Chondrocyte (in vitro differentiated cells): ENCODE data around the gene CFAP46. TPM values are rescaled to one million over a fixed set of nuclear protein-coding genes. Genes with fewer than 3 reads are reported as not detected.

ENCODE experiments used
- DNase-seq: peaks from one replicate; pipeline ENCODE4 v3.0.0; 2021; ENCODE audit warnings: mixed read lengths, low spot score
- H3K27ac Mint-ChIP-seq: one replicate; pipeline ENCODE4 v1.8.0; 2021; ENCODE audit warnings: mild to moderate bottlenecking, moderate library complexity, mixed read lengths; ENCODE audit not compliant: unreplicated experiment
- H3K27me3 Mint-ChIP-seq: 2 replicates; pipeline ENCODE4 v1.8.0; 2021; ENCODE audit warnings: low read depth, mixed read lengths
- H3K36me3 Mint-ChIP-seq: 2 replicates; pipeline ENCODE4 v1.8.0; 2021; ENCODE audit warnings: low read depth, mixed read lengths
- H3K4me1 Mint-ChIP-seq: 2 replicates; pipeline ENCODE4 v1.8.0; 2021; ENCODE audit warnings: low read depth, mild to moderate bottlenecking, mixed read lengths
- H3K4me3 Mint-ChIP-seq: one replicate; pipeline ENCODE4 v1.8.0; 2021; ENCODE audit warnings: mild to moderate bottlenecking, moderate library complexity, mixed read lengths; ENCODE audit not compliant: unreplicated experiment
- H3K9me3 Mint-ChIP-seq: 2 replicates; pipeline ENCODE4 v1.8.0; 2021; ENCODE audit warnings: low read depth, mixed read lengths
- CTCF ChIP-seq: fragments of 200-600 bp; sonication (generic); IDR thresholded peaks from 2 replicates; pipeline ENCODE4 v1.5.0; 2021; ENCODE audit warnings: antibody characterized with exemption, mild to moderate bottlenecking, moderate library complexity
- total RNA-seq: library from RNA; stranded (reverse); gene quantifications from 3 replicates; pipeline ENCODE4 v1.2.1, GENCODE V29; 2021

Gene CFAP46
- total RNA-seq, 1 donor from 2014 or later, result 0.92 TPM

- peaks cover 12% of the 10 kb centered on the region for H3K9me3 Mint-ChIP-seq
Measured at GRCh38 chr10:132839061-132839460, 103.3 kb downstream of the CFAP46 start.

GRCh38 chr10:132838346-132838970, 103.9 kb downstream of the CFAP46 start:
- no peaks in the 10 kb centered on the region for H3K4me1 Mint-ChIP-seq
- H3K27ac Mint-ChIP-seq, result no peak overlapping the region
- peaks cover 12% of the 10 kb centered on the region for H3K9me3 Mint-ChIP-seq
- no peak for DNase-seq
- no peak overlapping the region for H3K4me3 Mint-ChIP-seq
- peaks cover 25% of the 10 kb centered on the region for H3K27me3 Mint-ChIP-seq
- TF ChIP-seq CTCF, result no peak
- H3K36me3 Mint-ChIP-seq, result peaks cover 3% of the 10 kb centered on the region

More at GRCh38 chr10:132839061-132839460, 103.3 kb downstream of the CFAP46 start:
- Mint-ChIP-seq H3K27me3 (peaks cover 25% of the 10 kb centered on the region), H3K4me1 (no peaks in the 10 kb centered on the region), H3K4me3 (no peak overlapping the region), H3K36me3 (peaks cover 3% of the 10 kb centered on the region), H3K27ac (no peak overlapping the region)
- TF ChIP-seq CTCF, result no peak
- DNase-seq, result no peak

- Mint-ChIP-seq H3K4me1 (no peaks in the 10 kb centered on the region), H3K27ac (no peak overlapping the region), H3K9me3 (peaks cover 11% of the 10 kb centered on the region), H3K36me3 (peaks cover 3% of the 10 kb centered on the region), H3K4me3 (no peak overlapping the region), H3K27me3 (peaks cover 26% of the 10 kb centered on the region)
- no peak for TF ChIP-seq CTCF
- DNase-seq, result peak; percentile 90
Measured at GRCh38 chr10:132837905-132838304, 104.5 kb downstream of the CFAP46 start.

- peaks cover 2% of the 10 kb centered on the region for H3K9me3 Mint-ChIP-seq
- no peaks in the 10 kb centered on the region for H3K4me1 Mint-ChIP-seq
- no peak for DNase-seq
- H3K4me3 Mint-ChIP-seq, result no peak overlapping the region
- no peaks in the 10 kb centered on the region for H3K36me3 Mint-ChIP-seq
- H3K27me3 Mint-ChIP-seq, result peaks cover 33% of the 10 kb centered on the region
- TF ChIP-seq CTCF, result peak; percentile 98
- no peak overlapping the region for H3K27ac Mint-ChIP-seq
Measured at GRCh38 chr10:132836832-132837540, 105.4 kb downstream of the CFAP46 start.

- no peak overlapping the region for H3K27ac Mint-ChIP-seq
- TF ChIP-seq CTCF, result no peak
- no peak overlapping the region for H3K4me3 Mint-ChIP-seq
Measured at GRCh38 chr10:132836248-132836831, 106.0 kb downstream of the CFAP46 start.

More at GRCh38 chr10:132836248-132836831, 106.0 kb downstream of the CFAP46 start:
- Mint-ChIP-seq H3K27me3 (peaks cover 40% of the 10 kb centered on the region), H3K9me3 (no peaks in the 10 kb centered on the region), H3K36me3 (no peaks in the 10 kb centered on the region), H3K4me1 (no peaks in the 10 kb centered on the region)
- DNase-seq, result peak; percentile 93
